B cell (primary cell): Measurements from ENCODE around the gene NR6A1. TPM values are rescaled to one million over a fixed set of nuclear protein-coding genes. Genes with fewer than 3 reads are reported as not detected.

Experiments
- ATAC-seq: fragments of 200-7000 bp; cut with Tn5 transposase; one replicate; pipeline ENCODE4 v1.10.0; 2021; ENCODE audit warnings: low read depth, mild to moderate bottlenecking, moderate number of reproducible peaks, moderate library complexity
- CTCF ChIA-PET: fragments of 350-600 bp; sonication (Branson Sonifier 250); formaldehyde crosslinking; loops from one replicate; lab custom pipeline; 2021; ENCODE audit warnings: antibody characterized with exemption, inconsistent platforms; lab: Charles Lee
- POLR2A ChIA-PET: fragments of 350-600 bp; sonication (Branson Sonifier 250); formaldehyde crosslinking; loops from one replicate; lab custom pipeline; 2021; ENCODE audit warnings: antibody characterized with exemption; lab: Charles Lee
- DNase-seq: peaks from one replicate; pipeline ENCODE4 v3.0.0; 2013
- H2AFZ ChIP-seq: 2 replicates; pipeline ENCODE4 v1.6.1; 2012; ENCODE audit warnings: mild to moderate bottlenecking, low read depth, low read length; ENCODE audit not compliant: insufficient read depth, poor library complexity, severe bottlenecking
- H3K27ac ChIP-seq, 2 donors: 1 replicate in 1 of 2; 2 replicates in 1 of 2; pipeline ENCODE4 v1.5.1; 2012 to 2013; ENCODE audit warnings: low read length in 2 of 2, mild to moderate bottlenecking in 2 of 2, moderate library complexity in 1 of 2
- H3K27me3 ChIP-seq, 4 experiments: fragments of 200-600 bp in 1 of 4; sonication (generic) in 1 of 4; replicated peaks in 1 of 4; 1 replicate in 2 of 4; 2 replicates in 2 of 4; pipeline versions ENCODE4 v1.6.1 to v1.7.0; 2013 to 2016; ENCODE audit warnings: low read length in 3 of 4, mild to moderate bottlenecking in 2 of 4, mixed read lengths in 1 of 4, moderate library complexity in 1 of 4; ENCODE audit not compliant: insufficient read depth in 4 of 4, control insufficient read depth in 3 of 4; ENCODE audit errors: control extremely low read depth in 1 of 4
- H3K36me3 ChIP-seq, 2 experiments: replicated peaks in 1 of 2; 1 replicate in 1 of 2; 2 replicates in 1 of 2; pipeline versions ENCODE4 v1.6.1 to v1.7.1; 2013; ENCODE audit warnings: low read length in 1 of 2; ENCODE audit not compliant: insufficient read depth in 2 of 2, control insufficient read depth in 1 of 2; ENCODE audit errors: control extremely low read depth in 1 of 2, extremely low read depth in 1 of 2
- H3K4me1 ChIP-seq, 2 donors: fragments of 200-600 bp in 1 of 2; sonication (generic) in 1 of 2; 1 replicate in 1 of 2; 2 replicates in 1 of 2; pipeline versions ENCODE4 v1.5.1 to v1.6.1; 2013 to 2017; ENCODE audit warnings: low read length in 2 of 2; ENCODE audit not compliant: control insufficient read depth in 2 of 2, insufficient read depth in 2 of 2
- H3K4me2 ChIP-seq: replicated peaks from 2 replicates; pipeline ENCODE3; 2012; ENCODE audit warnings: mild to moderate bottlenecking, low read depth, low read length; ENCODE audit not compliant: poor library complexity, severe bottlenecking
- H3K4me3 ChIP-seq, 5 experiments: fragments of 200-600 bp in 1 of 5; sonication (generic) in 1 of 5; 1 replicate in 3 of 5; 2 replicates in 2 of 5; pipeline versions ENCODE4 v1.5.1 to v1.7.0; 2011 to 2016; ENCODE audit warnings: low read length in 4 of 5, mild to moderate bottlenecking in 4 of 5, low read depth in 2 of 5, control low read depth in 1 of 5, moderate library complexity in 1 of 5; ENCODE audit not compliant: insufficient read depth in 1 of 5; ENCODE audit errors: control extremely low read depth in 1 of 5, extremely low read depth in 1 of 5
- H3K79me2 ChIP-seq: fragments of 200-600 bp; sonication (generic); one replicate; pipeline ENCODE4 v1.6.0; 2016; ENCODE audit warnings: low read length; ENCODE audit not compliant: control insufficient read depth, insufficient read depth
- H3K9ac ChIP-seq: fragments of 200-600 bp; sonication (generic); 2 replicates; pipeline ENCODE4 v1.6.1; 2017; ENCODE audit warnings: mild to moderate bottlenecking, low read length, moderate library complexity
- H3K9me3 ChIP-seq, 3 donors: one replicate each; pipeline versions ENCODE4 v1.6.1 to v1.7.1; 2013; ENCODE audit warnings: low read length in 2 of 3; ENCODE audit not compliant: control insufficient read depth in 2 of 3, insufficient read depth in 1 of 3; ENCODE audit errors: control extremely low read depth in 1 of 3
- H4K20me1 ChIP-seq: 2 replicates; pipeline ENCODE4 v1.6.0; 2012; ENCODE audit warnings: mild to moderate bottlenecking, low read length; ENCODE audit not compliant: insufficient read depth, control insufficient read depth, poor library complexity, severe bottlenecking
- H3K27ac Mint-ChIP-seq: one replicate; pipeline ENCODE4 v1.8.0; 2021; ENCODE audit warnings: mixed read lengths
- H3K27me3 Mint-ChIP-seq: one replicate; pipeline ENCODE4 v1.8.0; 2021; ENCODE audit warnings: mixed read lengths
- H3K4me1 Mint-ChIP-seq: one replicate; pipeline ENCODE4 v1.8.0; 2021; ENCODE audit warnings: mixed read lengths
- H3K4me3 Mint-ChIP-seq: one replicate; pipeline ENCODE4 v1.8.0; 2021; ENCODE audit warnings: mixed read lengths
- H3K9me3 Mint-ChIP-seq: one replicate; pipeline ENCODE4 v1.8.0; 2022; ENCODE audit warnings: mixed read lengths; ENCODE audit not compliant: insufficient read depth
- EZH2 ChIP-seq: IDR thresholded peaks from 2 replicates; pipeline ENCODE4 v1.6.1; 2012; ENCODE audit warnings: borderline replicate concordance, low read depth, mild to moderate bottlenecking, moderate library complexity, low read length; ENCODE audit not compliant: insufficient read depth, poor library complexity, severe bottlenecking
- WGBS: methylation state at CpG from one replicate; pipeline ENCODE4 v1.1.5; 2013; ENCODE audit warnings: missing lambda C conversion rate; ENCODE audit not compliant: insufficient coverage; 5-methylcytosine and 5-hydroxymethylcytosine counted together
- intact Hi-C: fragments of 100-400 bp; cut with micrococcal nuclease; formaldehyde crosslinking; loops from one replicate; pipeline ENCODE4 v1.10.0; 2022
- polyA plus RNA-seq: library from polyadenylated mRNA; depleted of rRNA; stranded (reverse); fragments of >200 nt; gene quantifications from 2 replicates; pipeline ENCODE4 v1.2.3, GENCODE V29; 2012
- total RNA-seq, 2 donors: library from RNA; stranded (reverse); fragments of 120-200 nt in 1 of 2; gene quantifications; 1 replicate in 1 of 2; 2 replicates in 1 of 2; pipeline versions ENCODE4 v1.2.3 to v1.2.4, GENCODE V29; 2013 to 2022
- TF ChIP-seq, protein P1 (sequence below): fragments of 200-600 bp; IDR thresholded peaks from one replicate; pipeline ENCODE4 v1.8.0; 2022; ENCODE audit warnings: antibody characterized with exemption, mild to moderate bottlenecking

The NR6A1 gene
- total and polyA plus RNA-seq, 2 donors (not counting 1 experiment from before 2014, with no cell fraction given), result 0.09 to 0.67 TPM

GRCh38 chr9:124506433-124506832 lies 264.7 kb downstream of the NR6A1 start:
- POLR2A ChIA-PET, result no interaction called here
- no peaks in the 10 kb centered on the region for H4K20me1 ChIP-seq
- no peak overlapping the region for H2AFZ ChIP-seq
- Mint-ChIP-seq H3K9me3 (no peaks in the 10 kb centered on the region), H3K27me3 (peaks cover 25% of the 10 kb centered on the region), H3K4me3 (no peak overlapping the region), H3K27ac (no peak overlapping the region), H3K4me1 (peaks cover 10% of the 10 kb centered on the region)
- ATAC-seq (no peak), DNase-seq (no peak)
- H3K27ac ChIP-seq, result no peak overlapping the region
- TF ChIP-seq EZH2, result no peak
- TF ChIP-seq, protein P1, sequence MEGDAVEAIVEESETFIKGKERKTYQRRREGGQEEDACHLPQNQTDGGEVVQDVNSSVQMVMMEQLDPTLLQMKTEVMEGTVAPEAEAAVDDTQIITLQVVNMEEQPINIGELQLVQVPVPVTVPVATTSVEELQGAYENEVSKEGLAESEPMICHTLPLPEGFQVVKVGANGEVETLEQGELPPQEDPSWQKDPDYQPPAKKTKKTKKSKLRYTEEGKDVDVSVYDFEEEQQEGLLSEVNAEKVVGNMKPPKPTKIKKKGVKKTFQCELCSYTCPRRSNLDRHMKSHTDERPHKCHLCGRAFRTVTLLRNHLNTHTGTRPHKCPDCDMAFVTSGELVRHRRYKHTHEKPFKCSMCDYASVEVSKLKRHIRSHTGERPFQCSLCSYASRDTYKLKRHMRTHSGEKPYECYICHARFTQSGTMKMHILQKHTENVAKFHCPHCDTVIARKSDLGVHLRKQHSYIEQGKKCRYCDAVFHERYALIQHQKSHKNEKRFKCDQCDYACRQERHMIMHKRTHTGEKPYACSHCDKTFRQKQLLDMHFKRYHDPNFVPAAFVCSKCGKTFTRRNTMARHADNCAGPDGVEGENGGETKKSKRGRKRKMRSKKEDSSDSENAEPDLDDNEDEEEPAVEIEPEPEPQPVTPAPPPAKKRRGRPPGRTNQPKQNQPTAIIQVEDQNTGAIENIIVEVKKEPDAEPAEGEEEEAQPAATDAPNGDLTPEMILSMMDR, result no peak
- H3K9ac ChIP-seq, result no peak overlapping the region
- peaks cover 7 to 9% of the 10 kb centered on the region in 2 donors for H3K4me1 ChIP-seq
- CTCF ChIA-PET, result no interaction called here
- H3K4me3 ChIP-seq, result no peak overlapping the region
- H3K9me3 ChIP-seq, result peaks cover 0 to 7% (median 0%) of the 10 kb centered on the region in 3 donors
- intact Hi-C loops, result no loop called here
- H3K79me2 ChIP-seq, result no peaks in the 10 kb centered on the region
- H3K4me2 ChIP-seq, result no peak overlapping the region
- peaks cover 0 to 44% (median 5%) of the 10 kb centered on the region in 4 experiments for H3K27me3 ChIP-seq
- no peaks in the 10 kb centered on the region for H3K36me3 ChIP-seq
- WGBS, result 100% methylated on average over 5 of the region's 8 CpGs

GRCh38 chr9:124505901-124506346 lies 265.2 kb downstream of the NR6A1 start:
- H3K27me3 ChIP-seq, result peaks cover 0 to 46% (median 6%) of the 10 kb centered on the region in 4 experiments
- no peak overlapping the region for H3K4me3 ChIP-seq
- H3K27ac Mint-ChIP-seq, result no peak overlapping the region
- H3K4me3 Mint-ChIP-seq, result no peak overlapping the region
- H3K9me3 ChIP-seq, result peaks cover 0 to 7% (median 0%) of the 10 kb centered on the region in 3 donors
- no peaks in the 10 kb centered on the region for H3K36me3 ChIP-seq
- ChIA-PET POLR2A (interaction anchor here (0.5 kb wide), 1 partner anchor 93 kb away, joined by 5 read pairs; no protein-coding TSS in a partner anchor), CTCF (no interaction called here)
- peaks cover 10% of the 10 kb centered on the region for H3K4me1 Mint-ChIP-seq
- H4K20me1 ChIP-seq, result no peaks in the 10 kb centered on the region
- DNase-seq, result no peak
- no peaks in the 10 kb centered on the region for H3K79me2 ChIP-seq
- no peak for ATAC-seq
- H3K9me3 Mint-ChIP-seq, result no peaks in the 10 kb centered on the region
- H3K27me3 Mint-ChIP-seq, result peaks cover 25% of the 10 kb centered on the region
- peaks cover 7 to 9% of the 10 kb centered on the region in 2 donors for H3K4me1 ChIP-seq
- no peak overlapping the region for H2AFZ ChIP-seq
- no peak for TF ChIP-seq EZH2
- TF ChIP-seq, protein P1, result no peak
- H3K27ac ChIP-seq, result no peak overlapping the region
- no peak overlapping the region for H3K9ac ChIP-seq
- intact Hi-C loops, result no loop called here
- H3K4me2 ChIP-seq, result no peak overlapping the region
- WGBS, result 94% methylated on average over 17 of the region's 19 CpGs
